Esophagus muscularis mucosa (tissue), 4 donors: ENCODE measurements around the gene MTHFS. TPM values are rescaled to one million over a fixed set of nuclear protein-coding genes. Genes with fewer than 3 reads are reported as not detected.

Experiments
- DNase-seq: peaks from one replicate; pipeline ENCODE4 v3.0.0-alpha.2; 2017; ENCODE audit errors: extremely low spot score
- H3K27ac ChIP-seq, 4 donors: fragments of 200-600 bp; sonication (generic); replicated peaks in 1 of 4; 1 replicate in 3 of 4; 2 replicates in 1 of 4; pipeline ENCODE4 v1.5.1; 2016 to 2019; ENCODE audit warnings: mild to moderate bottlenecking in 1 of 4
- H3K27me3 ChIP-seq, 4 donors: fragments of 200-600 bp; sonication (generic); one replicate each; pipeline versions ENCODE4 v1.5.1 to v1.6.0; 2016 to 2019
- H3K36me3 ChIP-seq, 4 donors: fragments of 200-600 bp; sonication (generic); one replicate each; pipeline ENCODE4 v1.5.1; 2016 to 2019
- H3K4me1 ChIP-seq, 4 donors: fragments of 200-600 bp; sonication (generic); one replicate each; pipeline ENCODE4 v1.5.1; 2016 to 2019
- H3K4me3 ChIP-seq, 4 donors: fragments of 200-600 bp; sonication (generic); 1 replicate in 2 of 4; 2 replicates in 2 of 4; pipeline ENCODE4 v1.5.1; 2016 to 2019; ENCODE audit warnings: mild to moderate bottlenecking in 4 of 4, moderate library complexity in 1 of 4
- H3K9me3 ChIP-seq, 4 donors: fragments of 200-600 bp; sonication (generic); 1 replicate in 3 of 4; 2 replicates in 1 of 4; pipeline ENCODE4 v1.5.1; 2016 to 2019
- EP300 ChIP-seq: sonication (generic); formaldehyde crosslinking; IDR thresholded peaks from one replicate; pipeline ENCODE4 v1.6.1; 2017; ENCODE audit warnings: antibody characterized with exemption
- POLR2A ChIP-seq: fragments of 450-650 bp; IDR thresholded peaks from one replicate; pipeline ENCODE4 v1.6.1; 2017; ENCODE audit warnings: antibody characterized with exemption, moderate library complexity, mild to moderate bottlenecking, low read depth
- POLR2AphosphoS5 ChIP-seq, 2 donors: sonication (generic); formaldehyde crosslinking; IDR thresholded peaks; one replicate each; pipeline ENCODE4 v1.6.1; 2017; ENCODE audit warnings: antibody characterized with exemption in 2 of 2
- WGBS: methylation state at CpG from one replicate; pipeline ENCODE4 v1.1.5; 2018; 5-methylcytosine and 5-hydroxymethylcytosine counted together
- intact Hi-C: fragments of 100-400 bp; cut with DNase I; formaldehyde crosslinking; loops from one replicate; pipeline ENCODE4 v1.15.1; 2023
- total RNA-seq, 4 donors: library from RNA; depleted of rRNA; stranded (reverse); fragments of >200 nt; gene quantifications; one replicate each; pipeline versions ENCODE4 v1.1.0 to v1.2.1, GENCODE V29; 2016
- TF ChIP-seq, protein P1 (sequence below), 3 experiments: fragments of 200-600 bp in 2 of 3; fragments of 450-650 bp in 1 of 3; sonication (generic) in 2 of 3; IDR thresholded peaks; one replicate each; pipeline ENCODE4 v1.5.1; 2017 to 2019; ENCODE audit warnings: antibody characterized with exemption in 3 of 3, mild to moderate bottlenecking in 2 of 3, moderate library complexity in 1 of 3

Gene MTHFS
- total RNA-seq, 4 donors from 2014 or later, result 8.8 to 21.2 (median 13.1) TPM

DNA sequence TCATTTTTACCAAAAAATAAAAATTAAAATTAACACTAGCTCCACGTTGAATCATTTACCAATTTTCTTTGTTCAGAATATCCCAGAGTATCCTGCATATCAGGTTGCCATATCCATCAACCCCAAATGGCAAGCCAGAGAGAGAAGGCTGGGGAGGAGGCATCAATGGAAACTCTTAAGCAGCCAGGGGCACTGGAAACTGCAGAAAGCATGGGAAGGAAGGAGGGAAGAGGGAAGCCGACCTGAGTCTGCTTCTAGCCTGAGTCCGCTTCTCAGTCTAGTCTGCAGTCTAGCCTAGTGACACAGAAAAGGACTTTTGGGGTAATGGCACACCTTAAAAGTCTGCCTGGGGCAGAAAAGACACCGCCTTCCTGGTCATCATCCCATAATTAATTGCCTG, 1.6 kb upstream of the MTHFS start:
- intact Hi-C loops, result no loop called here
- H3K27ac ChIP-seq, result peak overlapping the region in 3 of 4 donors; percentile 5 to 39 (median 15)
- WGBS, result 81% methylated on average over 4 of the region's 4 CpGs

DNA sequence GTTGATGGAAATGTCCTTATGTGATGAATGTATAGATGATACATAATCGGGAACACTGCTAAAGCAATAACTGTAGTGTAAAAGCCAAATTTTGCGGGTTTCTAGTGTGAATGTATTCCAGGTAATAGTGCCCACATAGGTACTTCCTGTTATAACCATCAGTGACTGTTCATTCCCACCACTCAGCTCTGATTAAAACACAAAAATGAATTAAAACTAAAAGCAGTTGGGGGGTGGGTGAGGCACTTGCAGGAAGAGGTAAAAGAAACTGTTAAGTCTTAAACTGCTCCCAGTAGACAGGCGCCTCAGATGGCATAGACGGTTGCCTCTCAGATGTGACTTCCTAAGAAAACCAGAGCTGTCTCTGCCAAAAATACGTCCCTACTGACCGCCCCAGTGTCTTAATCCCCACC, 893 bp upstream of the MTHFS start:
- intact Hi-C loops, result loop anchor here (2.0 kb wide), 1 partner anchor 95 kb away; no protein-coding TSS in a partner anchor
- TF ChIP-seq EP300 (no peak), POLR2A (no peak), POLR2AphosphoS5 (IDR thresholded peaks at IDR 0.05) (no peak)
- TF ChIP-seq, protein P1, sequence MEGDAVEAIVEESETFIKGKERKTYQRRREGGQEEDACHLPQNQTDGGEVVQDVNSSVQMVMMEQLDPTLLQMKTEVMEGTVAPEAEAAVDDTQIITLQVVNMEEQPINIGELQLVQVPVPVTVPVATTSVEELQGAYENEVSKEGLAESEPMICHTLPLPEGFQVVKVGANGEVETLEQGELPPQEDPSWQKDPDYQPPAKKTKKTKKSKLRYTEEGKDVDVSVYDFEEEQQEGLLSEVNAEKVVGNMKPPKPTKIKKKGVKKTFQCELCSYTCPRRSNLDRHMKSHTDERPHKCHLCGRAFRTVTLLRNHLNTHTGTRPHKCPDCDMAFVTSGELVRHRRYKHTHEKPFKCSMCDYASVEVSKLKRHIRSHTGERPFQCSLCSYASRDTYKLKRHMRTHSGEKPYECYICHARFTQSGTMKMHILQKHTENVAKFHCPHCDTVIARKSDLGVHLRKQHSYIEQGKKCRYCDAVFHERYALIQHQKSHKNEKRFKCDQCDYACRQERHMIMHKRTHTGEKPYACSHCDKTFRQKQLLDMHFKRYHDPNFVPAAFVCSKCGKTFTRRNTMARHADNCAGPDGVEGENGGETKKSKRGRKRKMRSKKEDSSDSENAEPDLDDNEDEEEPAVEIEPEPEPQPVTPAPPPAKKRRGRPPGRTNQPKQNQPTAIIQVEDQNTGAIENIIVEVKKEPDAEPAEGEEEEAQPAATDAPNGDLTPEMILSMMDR (IDR thresholded peaks at IDR 0.05), result no peak
- Histone ChIP-seq H3K27ac (peak overlapping the region; percentile 93 to 95 (median 94)), H3K4me1 (peaks cover 4 to 18% (median 17%) of the 10 kb centered on the region in 4 donors), H3K36me3 (peaks cover 0 to 7% (median 0%) of the 10 kb centered on the region in 4 donors), H3K27me3 (no peaks in the 10 kb centered on the region), H3K9me3 (no peaks in the 10 kb centered on the region), H3K4me3 (peak overlapping the region; percentile 74 to 87 (median 86))
- no peak for DNase-seq
- 84% methylated on average over 6 of the region's 6 CpGs for WGBS

More for the DNA sequence above, 1.6 kb upstream of the MTHFS start:
- no peaks in the 10 kb centered on the region for H3K27me3 ChIP-seq
- no peak for DNase-seq
- H3K36me3 ChIP-seq, result peaks cover 0 to 5% (median 0%) of the 10 kb centered on the region in 4 donors
- TF ChIP-seq, protein P1 (IDR thresholded peaks at IDR 0.05), result no peak
- TF ChIP-seq POLR2AphosphoS5 (IDR thresholded peaks at IDR 0.05) (no peak), EP300 (no peak), POLR2A (no peak)
- H3K9me3 ChIP-seq, result no peaks in the 10 kb centered on the region
- no peak overlapping the region for H3K4me3 ChIP-seq
- H3K4me1 ChIP-seq, result peaks cover 4 to 18% (median 17%) of the 10 kb centered on the region in 4 donors

DNA sequence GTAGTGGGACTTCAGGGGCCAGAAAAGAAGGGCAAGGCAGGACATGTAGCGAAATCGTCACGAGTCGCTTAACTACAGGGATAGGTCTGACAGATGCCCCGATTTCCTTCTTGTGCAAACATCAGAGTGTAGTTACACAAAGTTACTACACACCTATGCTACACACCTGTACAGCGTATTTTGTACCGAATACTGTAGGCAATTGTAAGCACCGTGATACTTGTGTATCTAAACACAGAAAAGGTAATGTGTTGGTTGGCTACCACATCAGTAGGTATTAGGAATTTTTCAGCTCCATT, 515 bp upstream of the MTHFS start:
- no peak for DNase-seq
- intact Hi-C loops, result loop anchor here (2.0 kb wide), 1 partner anchor 95 kb away; no protein-coding TSS in a partner anchor

DNA sequence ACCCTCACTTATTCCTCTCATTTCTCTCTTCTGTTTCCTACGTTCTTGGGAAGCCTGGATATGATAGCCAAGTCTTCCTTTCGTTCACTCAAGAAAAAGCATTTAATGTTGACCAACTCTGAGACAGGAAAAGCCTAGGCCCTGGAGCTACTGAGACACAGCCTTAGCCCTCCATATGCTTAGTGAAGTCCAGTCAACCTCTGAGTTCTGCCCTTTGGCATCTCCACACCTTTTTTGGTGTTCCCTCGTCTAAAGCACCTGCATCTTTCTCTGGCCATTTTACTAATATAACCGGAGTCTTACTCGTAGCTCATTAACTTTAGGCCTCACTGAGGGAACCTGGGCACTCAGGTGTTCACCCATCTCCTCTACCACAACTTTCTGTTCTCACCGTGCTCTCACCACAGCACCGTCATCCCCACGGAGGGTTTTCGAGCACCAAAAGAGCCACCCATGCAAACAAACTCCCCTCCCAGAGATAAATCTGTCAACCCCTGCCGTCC, 632 bp downstream of the MTHFS start:
- no peak for DNase-seq
- 20% methylated on average over 10 of the region's 10 CpGs for WGBS
- no peaks in the 10 kb centered on the region for H3K9me3 ChIP-seq
- peaks cover 4 to 18% (median 17%) of the 10 kb centered on the region in 4 donors for H3K4me1 ChIP-seq
- peak overlapping the region; percentile 93 to 95 (median 94) for H3K27ac ChIP-seq
- no peaks in the 10 kb centered on the region for H3K27me3 ChIP-seq
- peak overlapping the region; percentile 74 to 87 (median 86) for H3K4me3 ChIP-seq
- no peak for TF ChIP-seq POLR2A
- TF ChIP-seq POLR2AphosphoS5 (IDR thresholded peaks at IDR 0.05), result no peak
- TF ChIP-seq EP300, result no peak
- TF ChIP-seq, protein P1 (IDR thresholded peaks at IDR 0.05), result no peak
- intact Hi-C loops, result loop anchor here (2.0 kb wide), 1 partner anchor 97 kb away; no protein-coding TSS in a partner anchor
- peaks cover 0 to 13% (median 0%) of the 10 kb centered on the region in 4 donors for H3K36me3 ChIP-seq

More for the DNA sequence above, 515 bp upstream of the MTHFS start:
- peaks cover 0 to 11% (median 0%) of the 10 kb centered on the region in 4 donors for H3K36me3 ChIP-seq
- peak overlapping the region; percentile 74 to 87 (median 86) for H3K4me3 ChIP-seq
- no peaks in the 10 kb centered on the region for H3K9me3 ChIP-seq
- H3K27ac ChIP-seq, result peak overlapping the region; percentile 93 to 95 (median 94)
- WGBS, result 40% methylated on average over 8 of the region's 8 CpGs
- TF ChIP-seq EP300 (no peak), POLR2AphosphoS5 (IDR thresholded peaks at IDR 0.05) (no peak), POLR2A (no peak)
- TF ChIP-seq, protein P1 (IDR thresholded peaks at IDR 0.05), result no peak
- H3K27me3 ChIP-seq, result no peaks in the 10 kb centered on the region
- peaks cover 4 to 18% (median 17%) of the 10 kb centered on the region in 4 donors for H3K4me1 ChIP-seq
